Measurements from ENCODE around the gene PDSS2. TPM values are rescaled to one million over a fixed set of nuclear protein-coding genes. Genes with fewer than 3 reads are reported as not detected.

PDSS2 gene
- polyA plus RNA-seq, 1 of the 3 experiments (the other 2 are of a cell fraction), result 5.6 TPM

DNA sequence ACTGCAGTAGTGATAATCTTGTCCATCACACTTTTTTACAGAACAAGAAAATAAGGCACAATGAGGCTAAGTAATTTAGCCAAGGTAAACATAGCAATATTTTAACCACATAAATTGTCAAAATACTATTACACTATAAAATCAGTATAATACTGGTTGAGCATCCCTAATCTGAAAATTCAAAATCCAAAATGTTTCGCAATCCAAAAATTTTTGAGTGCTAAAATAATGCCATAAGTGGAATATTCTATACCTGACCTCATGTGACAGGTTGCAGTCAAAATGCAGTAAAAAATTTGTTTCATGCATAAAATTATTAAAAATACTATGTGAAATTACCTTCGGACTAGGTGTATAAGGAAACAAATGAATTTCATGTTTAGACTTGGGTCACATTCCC lies 101.5 kb downstream of the PDSS2 start:
- H3K4me2 ChIP-seq, result no peak overlapping the region
- H3K4me1 ChIP-seq (ENCODE audit: control insufficient read depth in 1 of 2, insufficient read depth in 2 of 2, low read depth in 1 of 2, low read length in 1 of 2), result peaks cover 0 to 2% of the 10 kb centered on the region in 2 experiments; a peak in 1 of 4 replicates
- no peak overlapping the region for H2AFZ ChIP-seq (ENCODE audit: low read depth)
- H3K36me3 ChIP-seq (replicated peaks in 1 of 2; ENCODE audit: control insufficient read depth in 1 of 2, insufficient read depth in 2 of 2, low read length in 1 of 2), result no peaks in the 10 kb centered on the region
- CTCF ChIA-PET, result interaction anchor here (1.0 kb wide), 1 partner anchor 39 kb away, joined by 3 read pairs; no protein-coding TSS in a partner anchor
- WGBS (ENCODE audit: low lambda C conversion rate), result 91% methylated on average over 2 of the region's 2 CpGs
- H4K20me1 ChIP-seq (ENCODE audit: insufficient read depth), result no peaks in the 10 kb centered on the region
- peaks cover 2% of the 10 kb centered on the region; the same call in 1 of the 2 replicates for H3K9me3 ChIP-seq
- no peak overlapping the region for H3K27ac ChIP-seq (ENCODE audit: low read depth in 2 of 2, low read length in 1 of 2)
- H3K79me2 ChIP-seq (ENCODE audit: insufficient read depth), result no peaks in the 10 kb centered on the region; the same call in 1 of the 2 replicates
- no peaks in the 10 kb centered on the region for H3F3A ChIP-seq (replicated peaks; ENCODE audit: insufficient read depth)
- no peaks in the 10 kb centered on the region for H3K27me3 ChIP-seq (ENCODE audit: insufficient read depth)
- H3K9me2 ChIP-seq, result no peaks in the 10 kb centered on the region
- POLR2A ChIA-PET, result no interaction called here
- H3K9ac ChIP-seq, result no peak overlapping the region
- TF ChIP-seq GABPA (IDR thresholded peaks at IDR 0.05; ENCODE audit: low read depth), result no peak
- TF ChIP-seq, protein P1, sequence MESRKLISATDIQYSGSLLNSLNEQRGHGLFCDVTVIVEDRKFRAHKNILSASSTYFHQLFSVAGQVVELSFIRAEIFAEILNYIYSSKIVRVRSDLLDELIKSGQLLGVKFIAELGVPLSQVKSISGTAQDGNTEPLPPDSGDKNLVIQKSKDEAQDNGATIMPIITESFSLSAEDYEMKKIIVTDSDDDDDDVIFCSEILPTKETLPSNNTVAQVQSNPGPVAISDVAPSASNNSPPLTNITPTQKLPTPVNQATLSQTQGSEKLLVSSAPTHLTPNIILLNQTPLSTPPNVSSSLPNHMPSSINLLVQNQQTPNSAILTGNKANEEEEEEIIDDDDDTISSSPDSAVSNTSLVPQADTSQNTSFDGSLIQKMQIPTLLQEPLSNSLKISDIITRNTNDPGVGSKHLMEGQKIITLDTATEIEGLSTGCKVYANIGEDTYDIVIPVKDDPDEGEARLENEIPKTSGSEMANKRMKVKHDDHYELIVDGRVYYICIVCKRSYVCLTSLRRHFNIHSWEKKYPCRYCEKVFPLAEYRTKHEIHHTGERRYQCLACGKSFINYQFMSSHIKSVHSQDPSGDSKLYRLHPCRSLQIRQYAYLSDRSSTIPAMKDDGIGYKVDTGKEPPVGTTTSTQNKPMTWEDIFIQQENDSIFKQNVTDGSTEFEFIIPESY (IDR thresholded peaks at IDR 0.05; ENCODE audit: borderline replicate concordance, low read depth), result no peak
- no peak for TF ChIP-seq RFX5 (IDR thresholded peaks at IDR 0.05; ENCODE audit: low read length)
- TF ChIP-seq GATA2 (CRISPR knock-in tag; IDR thresholded peaks at IDR 0.05), result no peak
- no peak for TF ChIP-seq SIN3A (IDR thresholded peaks at IDR 0.05; ENCODE audit: borderline replicate concordance, low read depth, low read length)
- TF ChIP-seq, protein P2, sequence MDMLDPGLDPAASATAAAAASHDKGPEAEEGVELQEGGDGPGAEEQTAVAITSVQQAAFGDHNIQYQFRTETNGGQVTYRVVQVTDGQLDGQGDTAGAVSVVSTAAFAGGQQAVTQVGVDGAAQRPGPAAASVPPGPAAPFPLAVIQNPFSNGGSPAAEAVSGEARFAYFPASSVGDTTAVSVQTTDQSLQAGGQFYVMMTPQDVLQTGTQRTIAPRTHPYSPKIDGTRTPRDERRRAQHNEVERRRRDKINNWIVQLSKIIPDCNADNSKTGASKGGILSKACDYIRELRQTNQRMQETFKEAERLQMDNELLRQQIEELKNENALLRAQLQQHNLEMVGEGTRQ (IDR thresholded peaks at IDR 0.05; ENCODE audit: borderline replicate concordance, low read depth, low read length), result no peak
- TF ChIP-seq SMC3 (IDR thresholded peaks at IDR 0.05; ENCODE audit: low read depth, low read length), result no peak
- no peak for TF ChIP-seq TEAD4 (IDR thresholded peaks at IDR 0.05; ENCODE audit: borderline replicate concordance, insufficient read depth)
- H3K4me3 ChIP-seq (ENCODE audit: low read depth in 2 of 2, low read length in 1 of 2), result no peak overlapping the region
- DNase-seq, result no peak

DNA sequence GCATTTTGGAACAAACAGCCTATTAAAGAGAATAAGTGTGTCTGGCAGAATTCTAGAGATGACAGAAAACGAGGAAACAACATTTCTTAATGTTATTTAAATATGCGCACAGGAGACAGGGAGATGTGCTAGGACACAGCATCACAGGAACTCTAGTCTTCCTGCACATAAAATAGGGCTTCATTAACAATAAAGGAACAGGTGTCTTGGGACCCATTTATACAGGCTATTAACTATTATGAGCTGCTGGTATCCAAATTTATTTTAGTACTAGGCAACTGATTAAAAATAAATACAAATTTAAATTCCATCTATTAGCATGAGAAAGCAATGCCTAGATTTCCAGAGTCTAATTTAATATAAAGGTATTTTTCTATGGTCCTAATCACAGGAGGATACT lies 102.3 kb downstream of the PDSS2 start:
- Histone ChIP-seq H3K4me1 (ENCODE audit: control insufficient read depth in 1 of 2, insufficient read depth in 2 of 2, low read depth in 1 of 2, low read length in 1 of 2) (peaks cover 0 to 2% of the 10 kb centered on the region in 2 experiments; a peak in 1 of 4 replicates), H3F3A (replicated peaks; ENCODE audit: insufficient read depth) (no peaks in the 10 kb centered on the region), H3K79me2 (ENCODE audit: insufficient read depth) (no peaks in the 10 kb centered on the region; the same call in 1 of the 2 replicates), H3K9me3 (no peaks in the 10 kb centered on the region), H3K4me3 (ENCODE audit: low read depth in 2 of 2, low read length in 1 of 2) (no peak overlapping the region), H3K27me3 (ENCODE audit: insufficient read depth) (no peaks in the 10 kb centered on the region), H4K20me1 (ENCODE audit: insufficient read depth) (no peaks in the 10 kb centered on the region), H2AFZ (ENCODE audit: low read depth) (no peak overlapping the region), H3K9ac (no peak overlapping the region), H3K27ac (ENCODE audit: low read depth in 2 of 2, low read length in 1 of 2) (no peak overlapping the region), H3K36me3 (replicated peaks in 1 of 2; ENCODE audit: control insufficient read depth in 1 of 2, insufficient read depth in 2 of 2, low read length in 1 of 2) (no peaks in the 10 kb centered on the region), H3K9me2 (no peaks in the 10 kb centered on the region), H3K4me2 (no peak overlapping the region)
- WGBS (ENCODE audit: low lambda C conversion rate), result 94% methylated on average over 2 of the region's 2 CpGs
- no peak for DNase-seq
- CTCF ChIA-PET, result interaction anchor here (1.0 kb wide), 1 partner anchor 39 kb away, joined by 3 read pairs; no protein-coding TSS in a partner anchor
- POLR2A ChIA-PET, result no interaction called here
- TF ChIP-seq TAF1 (IDR thresholded peaks at IDR 0.05; ENCODE audit: borderline replicate concordance, low read depth, low read length), result no peak
- TF ChIP-seq, protein P3, sequence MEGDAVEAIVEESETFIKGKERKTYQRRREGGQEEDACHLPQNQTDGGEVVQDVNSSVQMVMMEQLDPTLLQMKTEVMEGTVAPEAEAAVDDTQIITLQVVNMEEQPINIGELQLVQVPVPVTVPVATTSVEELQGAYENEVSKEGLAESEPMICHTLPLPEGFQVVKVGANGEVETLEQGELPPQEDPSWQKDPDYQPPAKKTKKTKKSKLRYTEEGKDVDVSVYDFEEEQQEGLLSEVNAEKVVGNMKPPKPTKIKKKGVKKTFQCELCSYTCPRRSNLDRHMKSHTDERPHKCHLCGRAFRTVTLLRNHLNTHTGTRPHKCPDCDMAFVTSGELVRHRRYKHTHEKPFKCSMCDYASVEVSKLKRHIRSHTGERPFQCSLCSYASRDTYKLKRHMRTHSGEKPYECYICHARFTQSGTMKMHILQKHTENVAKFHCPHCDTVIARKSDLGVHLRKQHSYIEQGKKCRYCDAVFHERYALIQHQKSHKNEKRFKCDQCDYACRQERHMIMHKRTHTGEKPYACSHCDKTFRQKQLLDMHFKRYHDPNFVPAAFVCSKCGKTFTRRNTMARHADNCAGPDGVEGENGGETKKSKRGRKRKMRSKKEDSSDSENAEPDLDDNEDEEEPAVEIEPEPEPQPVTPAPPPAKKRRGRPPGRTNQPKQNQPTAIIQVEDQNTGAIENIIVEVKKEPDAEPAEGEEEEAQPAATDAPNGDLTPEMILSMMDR (IDR thresholded peaks at IDR 0.05), result no peak
- TF ChIP-seq, protein P4, sequence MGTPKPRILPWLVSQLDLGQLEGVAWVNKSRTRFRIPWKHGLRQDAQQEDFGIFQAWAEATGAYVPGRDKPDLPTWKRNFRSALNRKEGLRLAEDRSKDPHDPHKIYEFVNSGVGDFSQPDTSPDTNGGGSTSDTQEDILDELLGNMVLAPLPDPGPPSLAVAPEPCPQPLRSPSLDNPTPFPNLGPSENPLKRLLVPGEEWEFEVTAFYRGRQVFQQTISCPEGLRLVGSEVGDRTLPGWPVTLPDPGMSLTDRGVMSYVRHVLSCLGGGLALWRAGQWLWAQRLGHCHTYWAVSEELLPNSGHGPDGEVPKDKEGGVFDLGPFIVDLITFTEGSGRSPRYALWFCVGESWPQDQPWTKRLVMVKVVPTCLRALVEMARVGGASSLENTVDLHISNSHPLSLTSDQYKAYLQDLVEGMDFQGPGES (IDR thresholded peaks at IDR 0.05; ENCODE audit: low read depth, low read length), result no peak
